Measurements from ENCODE around the gene AKT2.

AKT2 gene

GRCh38 chr19:40282920-40283319, 2.2 kb downstream of the AKT2 start:
- peaks cover 0 to 2% of the 10 kb centered on the region in 2 donors for H3K36me3 ChIP-seq (ENCODE audit: control insufficient read depth in 1 of 2, insufficient read depth in 2 of 2, low read length in 2 of 2)
- peaks cover 66% of the 10 kb centered on the region in 2 donors for H3K4me1 ChIP-seq (ENCODE audit: control insufficient read depth in 1 of 2, insufficient read depth in 2 of 2, low read length in 2 of 2)
- H3K9me3 ChIP-seq (ENCODE audit: control insufficient read depth in 1 of 2, low read length in 2 of 2): no peaks in the 10 kb centered on the region
- H3K27me3 ChIP-seq (ENCODE audit: control insufficient read depth in 1 of 2, insufficient read depth in 2 of 2, low read length in 2 of 2): no peaks in the 10 kb centered on the region
- H3K4me3 ChIP-seq (ENCODE audit: low read depth in 1 of 2, low read length in 2 of 2): peak overlapping the region in 1 of 2 donors; percentile 84
- H3K27ac ChIP-seq (ENCODE audit: low read depth, low read length): no peak overlapping the region
- peak overlapping the region; percentile 91 to 92 for H3K9ac ChIP-seq (ENCODE audit: low read depth in 1 of 2, low read length in 2 of 2)

GRCh38 chr19:40282209-40282580, 3.0 kb downstream of the AKT2 start:
- H3K27ac ChIP-seq (ENCODE audit: low read depth, low read length): no peak overlapping the region
- peaks cover 67 to 69% of the 10 kb centered on the region in 2 donors for H3K4me1 ChIP-seq (ENCODE audit: control insufficient read depth in 1 of 2, insufficient read depth in 2 of 2, low read length in 2 of 2)
- H3K9me3 ChIP-seq (ENCODE audit: control insufficient read depth in 1 of 2, low read length in 2 of 2): no peaks in the 10 kb centered on the region
- H3K36me3 ChIP-seq (ENCODE audit: control insufficient read depth in 1 of 2, insufficient read depth in 2 of 2, low read length in 2 of 2): peaks cover 0 to 2% of the 10 kb centered on the region in 2 donors
- no peaks in the 10 kb centered on the region for H3K27me3 ChIP-seq (ENCODE audit: control insufficient read depth in 1 of 2, insufficient read depth in 2 of 2, low read length in 2 of 2)
- no peak overlapping the region for H3K9ac ChIP-seq (ENCODE audit: low read depth in 1 of 2, low read length in 2 of 2)
- H3K4me3 ChIP-seq (ENCODE audit: low read depth in 1 of 2, low read length in 2 of 2): no peak overlapping the region

GRCh38 chr19:40281381-40282208, 3.5 kb downstream of the AKT2 start:
- H3K4me1 ChIP-seq (ENCODE audit: control insufficient read depth in 1 of 2, insufficient read depth in 2 of 2, low read length in 2 of 2): peaks cover 67 to 69% of the 10 kb centered on the region in 2 donors
- H3K4me3 ChIP-seq (ENCODE audit: low read depth in 1 of 2, low read length in 2 of 2): no peak overlapping the region
- no peaks in the 10 kb centered on the region for H3K27me3 ChIP-seq (ENCODE audit: control insufficient read depth in 1 of 2, insufficient read depth in 2 of 2, low read length in 2 of 2)
- H3K9ac ChIP-seq (ENCODE audit: low read depth in 1 of 2, low read length in 2 of 2): peak overlapping the region; percentile 6 to 47
- H3K36me3 ChIP-seq (ENCODE audit: control insufficient read depth in 1 of 2, insufficient read depth in 2 of 2, low read length in 2 of 2): peaks cover 0 to 2% of the 10 kb centered on the region in 2 donors
- no peak overlapping the region for H3K27ac ChIP-seq (ENCODE audit: low read depth, low read length)
- no peaks in the 10 kb centered on the region for H3K9me3 ChIP-seq (ENCODE audit: control insufficient read depth in 1 of 2, low read length in 2 of 2)

- H3K27ac ChIP-seq (ENCODE audit: low read depth, low read length): peak overlapping the region; percentile 39
- H3K36me3 ChIP-seq (ENCODE audit: control insufficient read depth in 1 of 2, insufficient read depth in 2 of 2, low read length in 2 of 2): peaks cover 0 to 2% of the 10 kb centered on the region in 2 donors
- peaks cover 65 to 69% of the 10 kb centered on the region in 2 donors for H3K4me1 ChIP-seq (ENCODE audit: control insufficient read depth in 1 of 2, insufficient read depth in 2 of 2, low read length in 2 of 2)
- no peaks in the 10 kb centered on the region for H3K27me3 ChIP-seq (ENCODE audit: control insufficient read depth in 1 of 2, insufficient read depth in 2 of 2, low read length in 2 of 2)
- no peaks in the 10 kb centered on the region for H3K9me3 ChIP-seq (ENCODE audit: control insufficient read depth in 1 of 2, low read length in 2 of 2)
- peak overlapping the region; percentile 64 to 66 for H3K9ac ChIP-seq (ENCODE audit: low read depth in 1 of 2, low read length in 2 of 2)
- peak overlapping the region; percentile 22 to 37 for H3K4me3 ChIP-seq (ENCODE audit: low read depth in 1 of 2, low read length in 2 of 2)
Observed at GRCh38 chr19:40280608-40281221, 4.4 kb downstream of the AKT2 start.

- H3K9ac ChIP-seq (ENCODE audit: low read depth in 1 of 2, low read length in 2 of 2): peak overlapping the region; percentile 64 to 66
- peaks cover 65 to 72% of the 10 kb centered on the region in 2 donors for H3K4me1 ChIP-seq (ENCODE audit: control insufficient read depth in 1 of 2, insufficient read depth in 2 of 2, low read length in 2 of 2)
- no peaks in the 10 kb centered on the region for H3K9me3 ChIP-seq (ENCODE audit: control insufficient read depth in 1 of 2, low read length in 2 of 2)
- H3K27me3 ChIP-seq (ENCODE audit: control insufficient read depth in 1 of 2, insufficient read depth in 2 of 2, low read length in 2 of 2): no peaks in the 10 kb centered on the region
- H3K27ac ChIP-seq (ENCODE audit: low read depth, low read length): peak overlapping the region; percentile 39
- H3K36me3 ChIP-seq (ENCODE audit: control insufficient read depth in 1 of 2, insufficient read depth in 2 of 2, low read length in 2 of 2): peaks cover 0 to 2% of the 10 kb centered on the region in 2 donors
- H3K4me3 ChIP-seq (ENCODE audit: low read depth in 1 of 2, low read length in 2 of 2): peak overlapping the region; percentile 22 to 37
Observed at GRCh38 chr19:40279761-40280607, 5.2 kb downstream of the AKT2 start.

GRCh38 chr19:40279120-40279551, 6.0 kb downstream of the AKT2 start:
- peaks cover 67 to 75% of the 10 kb centered on the region in 2 donors for H3K4me1 ChIP-seq (ENCODE audit: control insufficient read depth in 1 of 2, insufficient read depth in 2 of 2, low read length in 2 of 2)
- peak overlapping the region in 1 of 2 donors; percentile 66 for H3K9ac ChIP-seq (ENCODE audit: low read depth in 1 of 2, low read length in 2 of 2)
- no peak overlapping the region for H3K4me3 ChIP-seq (ENCODE audit: low read depth in 1 of 2, low read length in 2 of 2)
- no peaks in the 10 kb centered on the region for H3K9me3 ChIP-seq (ENCODE audit: control insufficient read depth in 1 of 2, low read length in 2 of 2)
- H3K27me3 ChIP-seq (ENCODE audit: control insufficient read depth in 1 of 2, insufficient read depth in 2 of 2, low read length in 2 of 2): no peaks in the 10 kb centered on the region
- H3K36me3 ChIP-seq (ENCODE audit: control insufficient read depth in 1 of 2, insufficient read depth in 2 of 2, low read length in 2 of 2): peaks cover 0 to 2% of the 10 kb centered on the region in 2 donors
- peak overlapping the region; percentile 27 for H3K27ac ChIP-seq (ENCODE audit: low read depth, low read length)

GRCh38 chr19:40278361-40279035, 6.6 kb downstream of the AKT2 start:
- Histone ChIP-seq H3K4me1 (ENCODE audit: control insufficient read depth in 1 of 2, insufficient read depth in 2 of 2, low read length in 2 of 2) (peaks cover 67 to 73% of the 10 kb centered on the region in 2 donors), H3K36me3 (ENCODE audit: control insufficient read depth in 1 of 2, insufficient read depth in 2 of 2, low read length in 2 of 2) (peaks cover 0 to 2% of the 10 kb centered on the region in 2 donors), H3K4me3 (ENCODE audit: low read depth in 1 of 2, low read length in 2 of 2) (no peak overlapping the region), H3K9ac (ENCODE audit: low read depth in 1 of 2, low read length in 2 of 2) (no peak overlapping the region), H3K27me3 (ENCODE audit: control insufficient read depth in 1 of 2, insufficient read depth in 2 of 2, low read length in 2 of 2) (no peaks in the 10 kb centered on the region), H3K9me3 (ENCODE audit: control insufficient read depth in 1 of 2, low read length in 2 of 2) (no peaks in the 10 kb centered on the region), H3K27ac (ENCODE audit: low read depth, low read length) (no peak overlapping the region)

GRCh38 chr19:40277356-40278059, 7.6 kb downstream of the AKT2 start:
- Histone ChIP-seq H3K9ac (ENCODE audit: low read depth in 1 of 2, low read length in 2 of 2) (no peak overlapping the region), H3K4me3 (ENCODE audit: low read depth in 1 of 2, low read length in 2 of 2) (no peak overlapping the region), H3K9me3 (ENCODE audit: control insufficient read depth in 1 of 2, low read length in 2 of 2) (no peaks in the 10 kb centered on the region), H3K36me3 (ENCODE audit: control insufficient read depth in 1 of 2, insufficient read depth in 2 of 2, low read length in 2 of 2) (peaks cover 3 to 4% of the 10 kb centered on the region in 2 donors), H3K27me3 (ENCODE audit: control insufficient read depth in 1 of 2, insufficient read depth in 2 of 2, low read length in 2 of 2) (no peaks in the 10 kb centered on the region), H3K4me1 (ENCODE audit: control insufficient read depth in 1 of 2, insufficient read depth in 2 of 2, low read length in 2 of 2) (peaks cover 58 to 63% of the 10 kb centered on the region in 2 donors), H3K27ac (ENCODE audit: low read depth, low read length) (no peak overlapping the region)

Measured in duodenal mucosa (tissue), 2 donors.